Activated CD4-positive, alpha-beta T cell treated with anti-CD3 and anti-CD28 coated beads, Interleukin-10, Interleukin-2, amounts not matched to agents 100 ng/mL and 50 ng/mL, durations not matched to agents 16 hours and 8 hours (primary cell): ENCODE measurements around the gene ACVRL1.

Experiments used
- DNase-seq: peaks from one replicate; pipeline ENCODE4 v3.0.0-alpha.2; 2020

Gene ACVRL1

GRCh38 chr12:51900323-51900889 lies 6.9 kb upstream of the ACVRL1 start:
- no peak for DNase-seq

DNA sequence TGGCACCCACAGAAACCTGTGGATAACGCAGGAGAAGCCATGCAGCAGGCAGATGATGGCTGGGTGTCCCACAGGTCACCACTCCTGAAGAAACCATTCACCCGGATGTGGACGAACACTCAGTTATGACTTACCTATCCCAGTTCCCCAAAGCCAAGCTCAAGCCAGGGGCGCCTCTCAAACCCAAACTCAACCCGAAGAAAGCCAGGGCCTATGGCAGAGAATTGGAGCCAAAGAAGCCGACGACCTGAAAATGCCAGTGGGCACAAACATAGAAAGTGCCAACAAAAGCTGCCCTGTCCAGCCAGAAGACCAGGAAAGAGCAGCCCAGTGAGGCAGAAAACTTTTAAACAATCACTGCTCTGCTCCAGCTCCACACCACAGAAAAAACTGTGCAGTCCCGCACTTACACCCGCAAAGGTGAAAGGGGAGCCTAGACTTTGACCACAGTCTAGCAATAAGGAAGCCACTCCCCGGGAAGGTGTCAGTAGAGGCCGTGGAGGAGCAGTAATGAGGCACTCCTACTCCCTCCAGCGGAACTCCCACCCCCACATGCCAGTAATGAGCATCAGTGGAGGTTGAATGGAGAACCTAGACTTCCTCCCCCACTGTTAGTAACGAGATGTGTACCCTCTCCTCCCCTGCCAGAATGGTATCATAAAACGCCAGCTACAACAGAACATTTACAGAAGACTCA lies 6.0 kb upstream of the ACVRL1 start:
- no peak for DNase-seq

DNA sequence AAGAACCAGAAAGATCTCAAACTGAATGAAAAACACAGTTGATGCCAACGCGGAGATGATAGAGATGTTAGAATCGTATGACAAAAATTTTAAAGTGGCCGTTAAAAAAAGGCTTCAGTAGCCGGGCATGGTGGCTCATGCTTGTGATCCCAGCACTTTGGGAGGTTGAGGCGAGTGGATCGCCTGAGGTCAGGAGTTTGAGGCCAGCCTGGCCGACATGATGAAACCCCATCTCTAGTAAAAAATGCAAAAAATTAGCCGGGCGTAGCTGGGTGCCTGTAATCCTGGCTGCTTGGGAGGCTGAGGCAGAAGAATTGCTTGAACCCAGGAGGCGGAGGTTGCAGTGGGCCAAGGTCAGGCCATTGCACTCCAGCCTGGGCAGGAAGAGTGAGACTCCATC lies 5.4 kb upstream of the ACVRL1 start:
- DNase-seq: no peak

- DNase-seq: no peak
Observed at GRCh38 chr12:51904951-51905470, 2.3 kb upstream of the ACVRL1 start.

DNA sequence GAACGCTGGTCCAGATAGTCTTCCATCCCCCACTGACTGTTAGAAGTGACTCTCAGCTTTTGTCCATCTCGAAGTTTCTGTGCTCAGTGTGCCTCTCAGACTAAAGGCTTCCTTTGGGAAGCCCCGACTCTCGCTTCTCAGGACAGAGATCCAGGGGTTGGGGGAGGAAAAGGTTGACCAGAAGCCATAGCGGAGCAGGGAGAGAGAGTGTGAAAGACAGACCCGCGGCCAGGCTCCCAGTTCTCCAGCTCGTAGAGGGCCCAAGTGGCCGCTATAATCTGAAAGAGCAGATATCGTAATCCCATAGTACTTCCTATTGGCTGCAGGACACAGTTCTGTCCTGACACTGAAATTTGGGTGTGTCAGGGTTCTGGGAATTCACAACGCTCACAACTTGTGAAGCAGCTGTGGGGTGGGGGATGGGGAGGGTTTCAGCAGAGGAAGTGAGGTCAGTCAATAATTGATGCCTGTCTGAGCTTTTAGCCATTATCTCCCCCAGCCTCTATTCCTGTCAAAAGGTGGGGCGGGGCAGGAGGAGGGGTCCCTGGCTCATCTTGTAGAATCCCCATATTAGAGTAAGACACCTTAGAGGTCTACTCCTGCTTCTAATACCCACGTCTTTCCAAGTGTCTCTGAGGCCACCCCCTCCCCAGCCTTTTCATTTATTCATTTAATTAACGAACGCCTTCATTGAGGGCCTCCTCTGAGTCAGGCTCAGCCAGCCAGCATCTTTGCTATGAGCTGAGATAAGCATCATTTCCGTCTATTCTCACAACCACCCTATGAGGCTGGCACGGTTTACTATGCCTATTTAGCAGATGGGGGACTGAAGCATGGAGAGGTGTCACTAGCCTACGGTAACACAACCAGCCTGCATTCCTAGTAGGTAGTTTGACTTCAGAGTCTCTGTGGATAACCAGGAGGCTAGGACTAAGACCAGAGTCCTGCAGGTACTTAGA lies 1.6 kb upstream of the ACVRL1 start:
- no peak for DNase-seq

- DNase-seq: no peak
Observed at GRCh38 chr12:51906430-51907082, 748 bp upstream of the ACVRL1 start.

DNA sequence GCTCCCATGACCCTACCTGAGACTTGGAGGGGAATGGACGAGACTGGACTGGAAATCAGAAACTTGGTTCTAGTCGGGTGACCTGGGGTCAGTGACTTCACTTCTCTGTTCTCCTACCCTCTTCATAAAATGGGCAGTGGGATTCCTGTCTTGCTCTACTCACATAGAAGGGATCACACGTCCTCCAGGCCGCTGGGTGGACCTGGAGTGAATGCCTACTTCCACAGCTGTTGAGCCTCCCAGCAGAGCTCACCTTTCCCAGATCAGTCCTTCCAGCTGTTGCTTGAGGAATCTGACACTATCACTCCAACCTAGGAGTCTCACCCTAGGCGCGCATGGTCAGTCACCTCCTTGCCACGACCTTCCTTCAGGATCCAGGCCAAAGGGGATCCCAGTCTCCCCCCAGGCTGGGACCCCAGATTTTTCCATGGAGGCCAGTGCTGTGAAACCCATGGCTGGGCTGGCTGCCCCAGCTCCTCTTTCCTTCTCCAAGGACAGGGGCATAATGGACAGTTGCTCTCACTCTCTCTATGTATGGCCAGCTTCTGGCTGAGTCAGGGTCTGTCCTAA lies 637 bp downstream of the ACVRL1 start:
- no peak for DNase-seq

DNA sequence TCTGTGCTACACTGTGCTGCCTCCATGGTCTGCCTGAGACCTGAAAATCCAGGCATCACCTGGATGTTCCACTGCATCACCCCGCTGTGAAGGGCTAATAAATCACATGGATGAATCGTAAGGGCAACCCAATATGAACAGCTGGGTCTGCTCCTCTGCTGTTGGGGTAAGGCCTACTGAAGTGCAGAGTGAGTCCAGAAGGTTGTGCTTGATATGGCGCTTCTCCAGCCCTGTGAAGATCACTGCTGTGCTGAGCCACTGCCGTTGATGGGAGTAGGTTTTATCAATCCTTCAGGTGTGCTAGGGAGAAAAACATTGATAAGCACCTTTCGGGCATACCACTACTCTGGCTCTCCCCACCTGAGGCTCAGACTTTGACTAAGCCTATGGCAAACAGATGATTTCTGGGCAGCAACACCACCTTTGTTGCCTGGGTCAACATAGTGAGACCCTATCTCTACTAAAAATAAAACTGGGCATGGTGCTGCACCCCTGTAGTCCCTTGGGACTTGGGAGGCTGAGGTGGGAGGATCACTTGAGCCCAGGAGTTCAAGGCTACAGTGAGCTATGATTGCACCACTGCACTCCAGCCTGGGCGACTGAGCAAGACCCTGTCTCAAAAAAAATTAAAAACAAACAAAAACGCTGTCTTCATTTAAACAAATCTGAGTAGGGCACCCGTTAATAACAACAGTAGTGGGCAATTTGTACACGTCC lies 1.7 kb downstream of the ACVRL1 start:
- no peak for DNase-seq

DNA sequence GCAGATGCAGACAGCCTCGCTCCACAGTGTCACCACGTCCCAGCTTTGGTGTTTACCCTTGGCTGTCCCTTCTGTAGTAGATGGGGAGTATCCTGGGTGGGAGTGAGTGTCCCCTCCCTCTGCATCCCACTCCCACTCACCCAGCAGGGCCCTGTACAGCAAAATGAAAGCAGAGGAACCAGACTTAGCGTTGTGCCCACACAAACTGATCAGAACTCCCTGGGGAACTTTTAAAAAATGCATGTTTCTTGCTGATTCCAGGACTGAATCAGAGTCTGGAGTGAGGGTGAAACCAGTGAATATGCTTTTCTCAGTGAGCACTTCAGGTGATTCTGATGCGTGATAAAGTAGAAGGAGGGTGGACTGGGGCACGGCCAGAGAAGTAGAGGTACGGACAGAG lies 2.9 kb downstream of the ACVRL1 start:
- DNase-seq: no peak

DNA sequence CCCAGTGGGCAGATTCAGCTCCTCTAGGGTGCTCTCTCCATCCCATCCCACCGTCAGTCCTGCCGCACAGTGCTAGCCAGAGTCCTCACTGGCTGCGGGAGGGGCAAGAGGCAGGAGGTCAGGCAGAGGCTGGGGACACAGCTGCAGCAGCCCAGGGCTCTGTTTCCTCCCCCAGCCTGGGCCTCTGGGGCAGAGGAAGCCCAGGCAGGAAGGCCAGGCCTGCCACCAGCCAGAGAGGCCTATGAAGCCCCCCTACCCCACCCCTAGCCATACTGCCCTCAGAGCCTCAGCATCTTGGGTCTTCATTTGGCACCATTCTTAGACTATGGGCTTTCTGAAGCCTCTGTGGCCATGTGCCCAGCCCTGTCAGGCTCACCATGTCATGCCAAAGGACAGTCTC lies 3.4 kb downstream of the ACVRL1 start:
- no peak for DNase-seq

DNA sequence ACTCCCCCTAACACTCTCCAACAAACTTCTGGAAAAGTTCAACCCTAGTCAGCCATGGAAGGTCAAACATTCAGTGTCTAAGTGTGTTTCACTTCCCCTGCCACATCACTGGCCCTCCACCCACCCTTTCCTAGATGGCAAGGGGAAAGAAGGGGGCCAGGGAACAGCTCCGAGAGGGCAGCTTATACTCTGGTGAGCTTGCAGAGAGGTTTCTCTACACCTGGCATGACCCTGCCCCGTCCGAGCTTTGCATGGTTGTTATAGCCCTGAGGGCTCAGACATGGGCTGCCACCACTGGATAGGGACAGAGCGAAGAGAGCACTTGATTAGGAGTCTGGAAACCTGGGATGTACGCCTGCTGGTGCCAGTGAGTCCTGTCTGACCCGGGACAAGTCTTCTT lies 4.0 kb downstream of the ACVRL1 start:
- no peak for DNase-seq

GRCh38 chr12:51911788-51912711 lies 4.7 kb downstream of the ACVRL1 start:
- DNase-seq: no peak

DNA sequence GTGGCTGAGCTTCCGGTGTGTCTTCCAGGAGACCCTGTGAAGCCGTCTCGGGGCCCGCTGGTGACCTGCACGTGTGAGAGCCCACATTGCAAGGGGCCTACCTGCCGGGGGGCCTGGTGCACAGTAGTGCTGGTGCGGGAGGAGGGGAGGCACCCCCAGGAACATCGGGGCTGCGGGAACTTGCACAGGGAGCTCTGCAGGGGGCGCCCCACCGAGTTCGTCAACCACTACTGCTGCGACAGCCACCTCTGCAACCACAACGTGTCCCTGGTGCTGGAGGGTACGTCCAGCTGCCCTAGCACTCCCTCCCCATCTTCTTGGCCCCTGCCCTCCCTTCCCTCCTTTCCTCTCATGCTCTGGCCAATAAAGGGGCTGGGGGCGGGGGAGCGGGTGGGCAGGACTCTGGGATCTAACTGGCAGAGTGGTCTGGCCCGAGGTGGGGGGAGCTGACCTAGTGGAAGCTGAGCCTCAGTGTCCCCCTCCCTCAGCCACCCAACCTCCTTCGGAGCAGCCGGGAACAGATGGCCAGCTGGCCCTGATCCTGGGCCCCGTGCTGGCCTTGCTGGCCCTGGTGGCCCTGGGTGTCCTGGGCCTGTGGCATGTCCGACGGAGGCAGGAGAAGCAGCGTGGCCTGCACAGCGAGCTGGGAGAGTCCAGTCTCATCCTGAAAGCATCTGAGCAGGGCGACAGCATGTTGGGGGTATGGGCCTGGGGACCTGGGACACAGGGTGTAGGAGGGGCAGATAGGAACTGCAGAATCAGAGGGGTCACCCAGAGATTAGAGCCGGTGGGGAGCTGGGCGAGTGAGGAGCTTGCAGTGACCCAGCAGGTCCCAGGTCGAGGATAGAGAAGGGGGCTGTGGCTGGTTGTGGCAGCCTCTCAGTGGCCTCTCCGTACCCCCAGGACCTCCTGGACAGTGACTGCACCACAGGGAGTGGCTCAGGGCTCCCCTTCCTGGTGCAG lies 6.0 kb downstream of the ACVRL1 start:
- DNase-seq: no peak

DNA sequence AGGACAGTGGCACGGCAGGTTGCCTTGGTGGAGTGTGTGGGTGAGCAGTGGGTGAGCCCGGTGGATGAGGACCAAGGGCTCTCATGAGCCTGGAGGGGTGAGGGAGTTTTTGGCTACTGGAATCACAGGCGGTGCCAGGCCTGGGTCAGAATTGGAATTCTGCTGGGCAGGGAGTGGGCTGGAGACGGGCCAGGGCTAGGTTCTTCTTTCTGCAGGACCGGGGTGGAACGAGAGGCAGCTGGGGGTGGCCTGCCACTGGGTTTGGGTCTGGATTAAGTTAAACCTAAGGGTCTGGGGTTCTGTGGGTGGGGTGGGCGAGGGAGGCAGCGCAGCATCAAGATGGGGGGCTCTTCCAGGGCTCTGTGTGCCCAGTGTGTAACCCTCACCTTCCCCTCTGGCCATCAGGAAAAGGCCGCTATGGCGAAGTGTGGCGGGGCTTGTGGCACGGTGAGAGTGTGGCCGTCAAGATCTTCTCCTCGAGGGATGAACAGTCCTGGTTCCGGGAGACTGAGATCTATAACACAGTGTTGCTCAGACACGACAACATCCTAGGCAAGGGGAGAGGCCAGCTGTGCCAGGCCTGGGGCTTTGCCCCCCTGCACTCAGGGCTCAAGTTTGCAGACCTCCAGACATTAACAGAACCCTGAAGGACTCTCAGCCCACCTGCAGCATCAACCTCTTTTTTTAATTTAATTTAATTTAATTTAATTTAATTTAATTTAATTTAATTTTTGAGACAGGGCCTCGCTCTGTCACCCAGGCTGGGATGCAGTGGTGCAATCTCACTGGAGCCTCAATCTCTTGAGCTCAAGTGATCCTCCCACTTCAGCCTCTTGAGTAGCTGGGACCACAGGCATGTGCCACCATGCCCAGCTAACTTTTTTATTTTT lies 7.0 kb downstream of the ACVRL1 start:
- no peak for DNase-seq

DNA sequence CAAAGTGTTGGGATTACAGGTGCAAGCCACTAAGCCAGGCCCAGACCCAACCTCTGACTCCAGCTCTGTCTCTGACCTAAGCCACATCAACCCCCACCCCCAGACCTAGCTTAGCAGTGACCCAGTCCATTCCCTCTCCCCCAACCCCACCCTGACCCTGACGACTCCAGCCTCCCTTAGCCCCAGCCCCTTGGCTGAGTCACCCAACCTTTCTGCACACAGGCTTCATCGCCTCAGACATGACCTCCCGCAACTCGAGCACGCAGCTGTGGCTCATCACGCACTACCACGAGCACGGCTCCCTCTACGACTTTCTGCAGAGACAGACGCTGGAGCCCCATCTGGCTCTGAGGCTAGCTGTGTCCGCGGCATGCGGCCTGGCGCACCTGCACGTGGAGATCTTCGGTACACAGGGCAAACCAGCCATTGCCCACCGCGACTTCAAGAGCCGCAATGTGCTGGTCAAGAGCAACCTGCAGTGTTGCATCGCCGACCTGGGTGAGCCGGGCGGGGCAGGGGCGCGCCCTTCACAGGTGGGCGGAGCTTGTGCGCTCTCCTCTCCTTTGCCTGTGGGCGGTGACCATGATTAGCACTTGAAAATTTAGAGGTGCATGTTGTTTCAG lies 7.8 kb downstream of the ACVRL1 start:
- no peak for DNase-seq

DNA sequence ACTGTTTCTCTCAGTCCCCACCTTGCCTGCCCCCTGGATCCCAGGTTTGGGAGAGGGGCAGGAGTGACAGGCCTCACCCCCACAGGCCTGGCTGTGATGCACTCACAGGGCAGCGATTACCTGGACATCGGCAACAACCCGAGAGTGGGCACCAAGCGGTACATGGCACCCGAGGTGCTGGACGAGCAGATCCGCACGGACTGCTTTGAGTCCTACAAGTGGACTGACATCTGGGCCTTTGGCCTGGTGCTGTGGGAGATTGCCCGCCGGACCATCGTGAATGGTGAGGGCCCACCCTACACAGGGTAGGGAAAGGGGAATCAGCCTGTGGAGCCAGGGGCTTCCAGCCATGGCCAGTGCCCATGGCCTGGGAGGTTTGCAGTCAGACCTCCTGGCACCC lies 8.6 kb downstream of the ACVRL1 start:
- no peak for DNase-seq

- DNase-seq: no peak
Observed at GRCh38 chr12:51917041-51917590, 9.8 kb downstream of the ACVRL1 start.
